GM23248 (cell line): Measurements from ENCODE around the gene CD300LF.

Experiments used
- EZH2 ChIP-seq: fragments of 200-600 bp; sonication (generic); IDR thresholded peaks from 2 replicates; pipeline ENCODE4 v1.6.1; 2018; ENCODE audit warnings: antibody characterized with exemption, mild to moderate bottlenecking; ENCODE audit not compliant: insufficient read depth, poor library complexity, severe bottlenecking
- EZH2phosphoT487 ChIP-seq: fragments of 200-600 bp; sonication (generic); IDR thresholded peaks from 2 replicates; pipeline ENCODE4 v1.6.1; 2018; ENCODE audit warnings: antibody characterized with exemption, moderate library complexity, mild to moderate bottlenecking, low read depth; ENCODE audit not compliant: insufficient read depth

DNA sequence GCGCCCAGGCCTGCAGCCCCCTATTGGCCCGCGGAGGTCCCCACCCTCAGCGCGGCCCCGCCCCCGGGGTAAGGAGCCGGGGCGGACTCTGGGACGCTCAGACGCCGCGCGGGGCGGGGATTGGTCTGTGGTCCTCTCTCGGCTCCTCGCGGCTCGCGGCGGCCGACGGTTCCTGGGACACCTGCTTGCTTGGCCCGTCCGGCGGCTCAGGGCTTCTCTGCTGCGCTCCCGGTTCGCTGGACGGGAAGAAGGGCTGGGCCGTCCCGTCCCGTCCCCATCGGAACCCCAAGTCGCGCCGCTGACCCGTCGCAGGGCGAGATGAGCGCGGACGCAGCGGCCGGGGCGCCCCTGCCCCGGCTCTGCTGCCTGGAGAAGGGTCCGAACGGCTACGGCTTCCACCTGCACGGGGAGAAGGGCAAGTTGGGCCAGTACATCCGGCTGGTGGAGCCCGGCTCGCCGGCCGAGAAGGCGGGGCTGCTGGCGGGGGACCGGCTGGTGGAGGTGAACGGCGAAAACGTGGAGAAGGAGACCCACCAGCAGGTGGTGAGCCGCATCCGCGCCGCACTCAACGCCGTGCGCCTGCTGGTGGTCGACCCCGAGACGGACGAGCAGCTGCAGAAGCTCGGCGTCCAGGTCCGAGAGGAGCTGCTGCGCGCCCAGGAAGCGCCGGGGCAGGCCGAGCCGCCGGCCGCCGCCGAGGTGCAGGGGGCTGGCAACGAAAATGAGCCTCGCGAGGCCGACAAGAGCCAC is 36.0 kb upstream of the CD300LF start, which contains the start of gene NHERF1:
- TF ChIP-seq EZH2 (no peak), EZH2phosphoT487 (no peak)
